WTC11 (cell line): ENCODE data around the gene RNF183. TPM values are rescaled to one million over a fixed set of nuclear protein-coding genes. Genes with fewer than 3 reads are reported as not detected.

Experiments used
- ATAC-seq: fragments of 200-7000 bp; cut with Tn5 transposase; 2 replicates; pipeline ENCODE4 v1.10.0; 2021; ENCODE audit warnings: mild to moderate bottlenecking, moderate library complexity
- CTCF ChIA-PET: fragments of 300-600 bp; sonication (Branson Sonifier 250); formaldehyde crosslinking; loops from one replicate; lab custom pipeline; 2021; ENCODE audit warnings: antibody characterized with exemption; lab: Charles Lee
- POLR2A ChIA-PET: fragments of 350-600 bp; sonication (Branson Sonifier 250); formaldehyde crosslinking; loops from one replicate; lab custom pipeline; 2021; ENCODE audit warnings: antibody characterized with exemption; lab: Charles Lee
- DNase-seq: peaks from one replicate; pipeline ENCODE4 v3.0.0; 2021; ENCODE audit warnings: low spot score
- H3K27ac Mint-ChIP-seq: 2 replicates; pipeline ENCODE4 v1.8.0; 2021; ENCODE audit warnings: mixed read lengths
- H3K27me3 Mint-ChIP-seq: 2 replicates; pipeline ENCODE4 v1.8.0; 2021; ENCODE audit warnings: low read depth, mild to moderate bottlenecking, moderate library complexity, mixed read lengths
- H3K36me3 Mint-ChIP-seq: 2 replicates; pipeline ENCODE4 v1.8.0; 2021; ENCODE audit warnings: mixed read lengths
- H3K4me1 Mint-ChIP-seq: 2 replicates; pipeline ENCODE4 v1.8.0; 2022; ENCODE audit warnings: mixed read lengths
- H3K4me3 Mint-ChIP-seq: 2 replicates; pipeline ENCODE4 v1.8.0; 2021; ENCODE audit warnings: mild to moderate bottlenecking, moderate library complexity, mixed read lengths
- H3K9me3 Mint-ChIP-seq: 2 replicates; pipeline ENCODE4 v1.8.0; 2021; ENCODE audit warnings: mixed read lengths
- ESRRA ChIP-seq: sonication (generic); formaldehyde crosslinking; IDR thresholded peaks from 2 replicates; pipeline ENCODE4 v1.8.1; 2022; ENCODE audit warnings: mild to moderate bottlenecking, missing genetic modification reagents, borderline replicate concordance
- GABPB1 ChIP-seq: sonication (generic); formaldehyde crosslinking; IDR thresholded peaks from 2 replicates; pipeline ENCODE4 v1.8.1; 2023; ENCODE audit warnings: mild to moderate bottlenecking, missing genetic modification reagents
- KAT7 ChIP-seq: sonication (generic); formaldehyde crosslinking; IDR thresholded peaks from 2 replicates; pipeline ENCODE4 v1.8.1; 2023; ENCODE audit warnings: missing genetic modification reagents, mild to moderate bottlenecking, borderline replicate concordance
- MYBL2 ChIP-seq: sonication (generic); formaldehyde crosslinking; IDR thresholded peaks from 2 replicates; pipeline ENCODE4 v1.8.1; 2023; ENCODE audit warnings: mild to moderate bottlenecking, moderate library complexity, missing genetic modification reagents
- NFATC4 ChIP-seq: fragments of 250-450 bp; sonication (Bioruptor Pico); IDR thresholded peaks from 2 replicates; pipeline ENCODE4 v1.9.0; 2021; ENCODE audit warnings: mild to moderate bottlenecking
- TCF7 ChIP-seq: sonication (generic); formaldehyde crosslinking; IDR thresholded peaks from 2 replicates; pipeline ENCODE4 v1.8.0; 2022; ENCODE audit warnings: mild to moderate bottlenecking, low read depth, missing genetic modification reagents, moderate library complexity
- ZNF121 ChIP-seq: sonication (generic); formaldehyde crosslinking; IDR thresholded peaks from 2 replicates; pipeline ENCODE4 v1.8.0; 2023; ENCODE audit warnings: missing genetic modification reagents
- ZNF138 ChIP-seq: sonication (generic); formaldehyde crosslinking; conservative IDR thresholded peaks from 2 replicates; pipeline ENCODE4 v1.8.1; 2022; ENCODE audit warnings: mild to moderate bottlenecking, moderate library complexity, missing genetic modification reagents
- total RNA-seq: library from RNA; stranded (reverse); gene quantifications from 3 replicates; pipeline ENCODE4 v1.2.3, GENCODE V29; 2021
- TF ChIP-seq, protein P1 (sequence below): sonication (generic); formaldehyde crosslinking; IDR thresholded peaks from 2 replicates; pipeline ENCODE4 v1.8.1; 2023; ENCODE audit warnings: mild to moderate bottlenecking, missing genetic modification reagents, borderline replicate concordance
- TF ChIP-seq, protein P2 (sequence below): fragments of 200-600 bp; IDR thresholded peaks from 2 replicates; pipeline ENCODE4 v1.8.0; 2022; ENCODE audit warnings: antibody characterized with exemption
- TF ChIP-seq, protein P3 (sequence below): fragments of 250-450 bp; sonication (Bioruptor Pico); conservative IDR thresholded peaks from 2 replicates; pipeline ENCODE4 v1.9.0; 2021; ENCODE audit warnings: mild to moderate bottlenecking
- TF ChIP-seq, protein P4 (sequence below): sonication (generic); formaldehyde crosslinking; IDR thresholded peaks from 2 replicates; pipeline ENCODE4 v1.8.1; 2023; ENCODE audit warnings: mild to moderate bottlenecking, missing genetic modification reagents
- TF ChIP-seq, protein P5 (sequence below): fragments of 250-450 bp; sonication (Bioruptor Pico); IDR thresholded peaks from 2 replicates; pipeline ENCODE4 v1.8.0; 2021; ENCODE audit warnings: mild to moderate bottlenecking

RNF183 gene
- total RNA-seq, 1 experiment from 2014 or later: 0.17 TPM

GRCh38 chr9:113320051-113320450, 16.9 kb upstream of the RNF183 start:
- ATAC-seq: no peak
- CTCF ChIA-PET: no interaction called here
- TF ChIP-seq ZNF121 (CRISPR knock-in tag): no peak
- no peak for TF ChIP-seq NFATC4
- no peak for TF ChIP-seq ESRRA (CRISPR knock-in tag)
- TF ChIP-seq, protein P1, sequence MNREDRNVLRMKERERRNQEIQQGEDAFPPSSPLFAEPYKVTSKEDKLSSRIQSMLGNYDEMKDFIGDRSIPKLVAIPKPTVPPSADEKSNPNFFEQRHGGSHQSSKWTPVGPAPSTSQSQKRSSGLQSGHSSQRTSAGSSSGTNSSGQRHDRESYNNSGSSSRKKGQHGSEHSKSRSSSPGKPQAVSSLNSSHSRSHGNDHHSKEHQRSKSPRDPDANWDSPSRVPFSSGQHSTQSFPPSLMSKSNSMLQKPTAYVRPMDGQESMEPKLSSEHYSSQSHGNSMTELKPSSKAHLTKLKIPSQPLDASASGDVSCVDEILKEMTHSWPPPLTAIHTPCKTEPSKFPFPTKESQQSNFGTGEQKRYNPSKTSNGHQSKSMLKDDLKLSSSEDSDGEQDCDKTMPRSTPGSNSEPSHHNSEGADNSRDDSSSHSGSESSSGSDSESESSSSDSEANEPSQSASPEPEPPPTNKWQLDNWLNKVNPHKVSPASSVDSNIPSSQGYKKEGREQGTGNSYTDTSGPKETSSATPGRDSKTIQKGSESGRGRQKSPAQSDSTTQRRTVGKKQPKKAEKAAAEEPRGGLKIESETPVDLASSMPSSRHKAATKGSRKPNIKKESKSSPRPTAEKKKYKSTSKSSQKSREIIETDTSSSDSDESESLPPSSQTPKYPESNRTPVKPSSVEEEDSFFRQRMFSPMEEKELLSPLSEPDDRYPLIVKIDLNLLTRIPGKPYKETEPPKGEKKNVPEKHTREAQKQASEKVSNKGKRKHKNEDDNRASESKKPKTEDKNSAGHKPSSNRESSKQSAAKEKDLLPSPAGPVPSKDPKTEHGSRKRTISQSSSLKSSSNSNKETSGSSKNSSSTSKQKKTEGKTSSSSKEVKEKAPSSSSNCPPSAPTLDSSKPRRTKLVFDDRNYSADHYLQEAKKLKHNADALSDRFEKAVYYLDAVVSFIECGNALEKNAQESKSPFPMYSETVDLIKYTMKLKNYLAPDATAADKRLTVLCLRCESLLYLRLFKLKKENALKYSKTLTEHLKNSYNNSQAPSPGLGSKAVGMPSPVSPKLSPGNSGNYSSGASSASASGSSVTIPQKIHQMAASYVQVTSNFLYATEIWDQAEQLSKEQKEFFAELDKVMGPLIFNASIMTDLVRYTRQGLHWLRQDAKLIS (CRISPR knock-in tag): no peak
- TF ChIP-seq, all 79 proteins: peak for 0
- Mint-ChIP-seq H3K4me1 (no peaks in the 10 kb centered on the region), H3K36me3 (no peaks in the 10 kb centered on the region), H3K9me3 (no peaks in the 10 kb centered on the region), H3K4me3 (no peak overlapping the region), H3K27me3 (peaks cover 20% of the 10 kb centered on the region), H3K27ac (no peak overlapping the region)
- DNase-seq: no peak
- POLR2A ChIA-PET: no interaction called here

- ATAC-seq: no peak
- H3K27me3 Mint-ChIP-seq: peaks cover 20% of the 10 kb centered on the region
These were observed 15.9 kb upstream of the RNF183 start for GRCh38 chr9:113319054-113319453.

More at GRCh38 chr9:113319054-113319453, 15.9 kb upstream of the RNF183 start:
- TF ChIP-seq, protein P2, sequence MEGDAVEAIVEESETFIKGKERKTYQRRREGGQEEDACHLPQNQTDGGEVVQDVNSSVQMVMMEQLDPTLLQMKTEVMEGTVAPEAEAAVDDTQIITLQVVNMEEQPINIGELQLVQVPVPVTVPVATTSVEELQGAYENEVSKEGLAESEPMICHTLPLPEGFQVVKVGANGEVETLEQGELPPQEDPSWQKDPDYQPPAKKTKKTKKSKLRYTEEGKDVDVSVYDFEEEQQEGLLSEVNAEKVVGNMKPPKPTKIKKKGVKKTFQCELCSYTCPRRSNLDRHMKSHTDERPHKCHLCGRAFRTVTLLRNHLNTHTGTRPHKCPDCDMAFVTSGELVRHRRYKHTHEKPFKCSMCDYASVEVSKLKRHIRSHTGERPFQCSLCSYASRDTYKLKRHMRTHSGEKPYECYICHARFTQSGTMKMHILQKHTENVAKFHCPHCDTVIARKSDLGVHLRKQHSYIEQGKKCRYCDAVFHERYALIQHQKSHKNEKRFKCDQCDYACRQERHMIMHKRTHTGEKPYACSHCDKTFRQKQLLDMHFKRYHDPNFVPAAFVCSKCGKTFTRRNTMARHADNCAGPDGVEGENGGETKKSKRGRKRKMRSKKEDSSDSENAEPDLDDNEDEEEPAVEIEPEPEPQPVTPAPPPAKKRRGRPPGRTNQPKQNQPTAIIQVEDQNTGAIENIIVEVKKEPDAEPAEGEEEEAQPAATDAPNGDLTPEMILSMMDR: no peak
- TF ChIP-seq TCF7 (CRISPR knock-in tag) (no peak), ZNF138 (CRISPR knock-in tag) (no peak), KAT7 (CRISPR knock-in tag) (no peak), GABPB1 (CRISPR knock-in tag) (no peak), MYBL2 (CRISPR knock-in tag) (no peak)
- TF ChIP-seq, protein P1 (CRISPR knock-in tag): no peak
- TF ChIP-seq, protein P3, sequence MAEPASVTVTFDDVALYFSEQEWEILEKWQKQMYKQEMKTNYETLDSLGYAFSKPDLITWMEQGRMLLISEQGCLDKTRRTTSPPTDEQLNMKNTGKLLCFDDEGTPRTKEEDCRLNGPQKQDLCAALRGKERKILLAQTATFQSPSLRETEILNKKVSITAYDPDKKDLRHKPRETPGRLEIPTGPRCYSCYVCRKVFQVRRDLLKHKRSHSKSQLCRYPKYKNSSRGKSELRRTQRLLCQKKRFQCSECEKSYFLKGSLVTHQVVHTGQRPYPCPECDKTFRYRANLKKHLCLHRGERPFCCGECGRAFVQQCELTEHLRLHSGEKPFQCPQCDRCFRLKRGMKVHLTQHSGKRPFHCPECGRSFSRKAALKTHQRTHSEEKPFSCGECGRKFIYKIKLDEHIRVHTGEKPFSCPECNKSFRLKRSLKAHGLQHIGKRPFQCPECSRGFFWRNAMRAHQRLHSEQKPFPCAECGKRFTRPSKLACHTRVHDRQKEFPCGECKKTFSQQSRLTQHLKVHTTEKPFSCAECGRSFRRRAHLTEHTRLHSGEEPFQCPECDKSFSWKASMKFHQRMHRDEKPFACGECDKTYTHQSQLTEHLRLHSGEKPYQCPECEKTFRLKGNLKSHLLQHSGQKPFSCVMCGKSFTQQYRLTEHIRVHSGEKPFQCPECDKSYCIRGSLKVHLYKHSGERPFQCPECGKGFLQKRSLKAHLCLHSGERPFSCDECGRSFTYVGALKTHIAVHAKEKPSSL (CRISPR knock-in tag): no peak
- TF ChIP-seq, protein P4, sequence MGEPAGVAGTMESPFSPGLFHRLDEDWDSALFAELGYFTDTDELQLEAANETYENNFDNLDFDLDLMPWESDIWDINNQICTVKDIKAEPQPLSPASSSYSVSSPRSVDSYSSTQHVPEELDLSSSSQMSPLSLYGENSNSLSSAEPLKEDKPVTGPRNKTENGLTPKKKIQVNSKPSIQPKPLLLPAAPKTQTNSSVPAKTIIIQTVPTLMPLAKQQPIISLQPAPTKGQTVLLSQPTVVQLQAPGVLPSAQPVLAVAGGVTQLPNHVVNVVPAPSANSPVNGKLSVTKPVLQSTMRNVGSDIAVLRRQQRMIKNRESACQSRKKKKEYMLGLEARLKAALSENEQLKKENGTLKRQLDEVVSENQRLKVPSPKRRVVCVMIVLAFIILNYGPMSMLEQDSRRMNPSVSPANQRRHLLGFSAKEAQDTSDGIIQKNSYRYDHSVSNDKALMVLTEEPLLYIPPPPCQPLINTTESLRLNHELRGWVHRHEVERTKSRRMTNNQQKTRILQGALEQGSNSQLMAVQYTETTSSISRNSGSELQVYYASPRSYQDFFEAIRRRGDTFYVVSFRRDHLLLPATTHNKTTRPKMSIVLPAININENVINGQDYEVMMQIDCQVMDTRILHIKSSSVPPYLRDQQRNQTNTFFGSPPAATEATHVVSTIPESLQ (CRISPR knock-in tag): no peak
- TF ChIP-seq, protein P5, sequence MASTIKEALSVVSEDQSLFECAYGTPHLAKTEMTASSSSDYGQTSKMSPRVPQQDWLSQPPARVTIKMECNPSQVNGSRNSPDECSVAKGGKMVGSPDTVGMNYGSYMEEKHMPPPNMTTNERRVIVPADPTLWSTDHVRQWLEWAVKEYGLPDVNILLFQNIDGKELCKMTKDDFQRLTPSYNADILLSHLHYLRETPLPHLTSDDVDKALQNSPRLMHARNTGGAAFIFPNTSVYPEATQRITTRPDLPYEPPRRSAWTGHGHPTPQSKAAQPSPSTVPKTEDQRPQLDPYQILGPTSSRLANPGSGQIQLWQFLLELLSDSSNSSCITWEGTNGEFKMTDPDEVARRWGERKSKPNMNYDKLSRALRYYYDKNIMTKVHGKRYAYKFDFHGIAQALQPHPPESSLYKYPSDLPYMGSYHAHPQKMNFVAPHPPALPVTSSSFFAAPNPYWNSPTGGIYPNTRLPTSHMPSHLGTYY: no peak
- Mint-ChIP-seq H3K4me3 (no peak overlapping the region), H3K36me3 (no peaks in the 10 kb centered on the region), H3K4me1 (no peaks in the 10 kb centered on the region), H3K27ac (no peak overlapping the region), H3K9me3 (no peaks in the 10 kb centered on the region)
- no peak for DNase-seq
- POLR2A ChIA-PET: no interaction called here
- CTCF ChIA-PET: no interaction called here
